Erythroblast (primary cell): ENCODE results near the gene STRIP1.

Source experiments
- GATA1 ChIP-seq: IDR thresholded peaks from 2 replicates; pipeline ENCODE4 v1.6.1; 2011; ENCODE audit warnings: low read depth, mild to moderate bottlenecking, control low read depth, low read length, moderate library complexity
- POLR2A ChIP-seq: IDR thresholded peaks from 2 replicates; pipeline ENCODE4 v1.6.1; 2011; ENCODE audit warnings: mild to moderate bottlenecking, low read length

DNA sequence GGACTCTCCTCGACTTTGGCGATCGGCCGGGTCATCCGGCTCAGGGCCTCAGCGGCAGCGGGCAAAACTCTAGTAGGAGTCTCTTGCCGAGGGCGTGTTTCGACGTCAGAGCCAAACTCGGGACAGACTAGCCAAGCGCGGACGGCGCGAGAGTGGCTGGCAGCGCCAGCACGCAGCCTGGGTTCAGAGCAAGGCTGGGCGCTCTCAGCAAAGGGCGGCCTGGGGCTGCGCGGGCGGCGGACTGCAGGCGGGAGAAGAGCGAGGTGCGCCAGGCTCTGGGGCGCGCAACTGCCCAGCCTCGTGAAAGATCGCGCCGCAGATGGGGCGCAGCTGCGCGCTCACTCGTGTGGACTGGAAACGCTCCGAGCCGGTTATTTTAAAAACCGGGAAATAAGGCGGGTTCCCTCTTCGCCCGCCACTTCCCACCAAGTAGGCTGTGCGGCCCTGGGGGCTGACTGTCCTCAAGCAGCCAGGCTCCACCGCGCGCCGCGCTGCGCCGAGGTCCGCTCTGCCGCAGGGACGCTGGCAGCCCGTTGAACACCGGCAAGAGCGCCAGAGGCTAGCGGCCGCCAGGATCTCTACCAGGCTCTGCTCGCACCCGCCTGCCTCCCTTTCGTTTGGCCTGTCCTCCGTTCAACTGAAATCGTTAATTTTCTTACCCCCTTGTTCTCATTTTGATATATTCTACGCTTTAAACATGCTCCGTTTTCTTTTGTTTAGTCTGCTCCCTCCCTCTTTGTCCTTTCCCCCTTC lies 33.6 kb downstream of the STRIP1 start:
- TF ChIP-seq POLR2A (no peak), GATA1 (no peak)
